NT2/D1 (cell line): ENCODE data around the gene GRB7.
A peak's percentile ranks its signal among the peaks of the same experiment; 100 is the strongest.
"Not testable (repeated sequence)": the region's sequence is repeated elsewhere in the genome, so short reads cannot be mapped to it uniquely, and the experiment has no call there.

Experiments used
- DNase-seq: peaks from one replicate; pipeline ENCODE4 v3.0.0-alpha.2; 2011; ENCODE audit warnings: low read depth, low spot score
- H3K27me3 ChIP-seq: 2 replicates; pipeline ENCODE4 v1.6.0; 2011; ENCODE audit warnings: mild to moderate bottlenecking; ENCODE audit not compliant: insufficient read length, insufficient read depth
- H3K36me3 ChIP-seq: 2 replicates; pipeline ENCODE4 v1.6.1; 2011; ENCODE audit warnings: mild to moderate bottlenecking, low read length, mixed read lengths; ENCODE audit not compliant: insufficient read depth, insufficient read length
- H3K4me1 ChIP-seq: 2 replicates; pipeline ENCODE4 v1.5.1; 2011; ENCODE audit not compliant: insufficient read depth, insufficient read length
- H3K4me3 ChIP-seq: 2 replicates; pipeline ENCODE4 v1.5.1; 2011; ENCODE audit warnings: low read depth; ENCODE audit not compliant: insufficient read length
- H3K9ac ChIP-seq: 2 replicates; pipeline ENCODE4 v1.6.0; 2011; ENCODE audit warnings: low read depth; ENCODE audit not compliant: insufficient read length
- H3K9me3 ChIP-seq: 2 replicates; pipeline ENCODE4 v1.5.1; 2011; ENCODE audit warnings: mild to moderate bottlenecking, low read length; ENCODE audit not compliant: insufficient read depth
- SUZ12 ChIP-seq: IDR thresholded peaks from 2 replicates; pipeline ENCODE4 v1.6.1; 2011; ENCODE audit not compliant: insufficient read length, insufficient read depth; ENCODE audit errors: extremely low read depth
- YY1 ChIP-seq: IDR thresholded peaks from 2 replicates; pipeline ENCODE4 v1.6.1; 2011; ENCODE audit not compliant: insufficient read length, insufficient read depth
- ZNF274 ChIP-seq: IDR thresholded peaks from 2 replicates; pipeline ENCODE4 v1.6.1; 2011; ENCODE audit warnings: mild to moderate bottlenecking, low read depth, low read length

Gene GRB7

GRCh38 chr17:39737760-39738567 is at the start of gene GRB7:
Gene GRB7, plus strand, starts transcription at chr17:39737938. Its CDS starts 4,364 bp downstream, at chr17:39742302.
- TF ChIP-seq YY1 (no peak), SUZ12 (no peak), ZNF274 (no peak)
- Histone ChIP-seq H3K9ac (peak within 1 kb of the TSS; percentile 68), H3K4me3 (peak within 1 kb of the TSS; percentile 53), H3K9me3 (no peaks in the 10 kb centered on the region), H3K36me3 (no peaks in the 10 kb centered on the region), H3K4me1 (peaks cover 20% of the 10 kb centered on the region), H3K27me3 (peaks cover 16% of the 10 kb centered on the region)
- DNase-seq, result no peak

GRCh38 chr17:39688475-39688835 is 49.3 kb upstream of the GRB7 start:
- TF ChIP-seq SUZ12, result no peak
- TF ChIP-seq YY1, result no peak
- no peak for TF ChIP-seq ZNF274
- H3K4me3 ChIP-seq, result peak overlapping the region; percentile 78
- H3K27me3 ChIP-seq, result no peaks in the 10 kb centered on the region
- H3K9ac ChIP-seq, result peak overlapping the region; percentile 78
- H3K9me3 ChIP-seq, result no peaks in the 10 kb centered on the region
- no peaks in the 10 kb centered on the region for H3K4me1 ChIP-seq
- no peak for DNase-seq
- peaks cover 15% of the 10 kb centered on the region for H3K36me3 ChIP-seq

GRCh38 chr17:39688945-39689344 is 48.8 kb upstream of the GRB7 start:
- peak overlapping the region; percentile 78 for H3K4me3 ChIP-seq
- peak overlapping the region; percentile 78 for H3K9ac ChIP-seq
- DNase-seq, result peak; percentile 83

GRCh38 chr17:39694593-39694992 is 43.1 kb upstream of the GRB7 start:
- H3K9ac ChIP-seq, result peak overlapping the region; percentile 23
- DNase-seq, result no peak

More at GRCh38 chr17:39688945-39689344, 48.8 kb upstream of the GRB7 start:
- no peaks in the 10 kb centered on the region for H3K9me3 ChIP-seq
- peaks cover 15% of the 10 kb centered on the region for H3K36me3 ChIP-seq
- no peaks in the 10 kb centered on the region for H3K4me1 ChIP-seq
- no peak for TF ChIP-seq SUZ12
- no peak for TF ChIP-seq ZNF274
- no peak for TF ChIP-seq YY1
- H3K27me3 ChIP-seq, result no peaks in the 10 kb centered on the region

GRCh38 chr17:39695089-39695474 is 42.7 kb upstream of the GRB7 start:
- TF ChIP-seq ZNF274 (no peak), SUZ12 (no peak), YY1 (no peak)
- H3K9ac ChIP-seq, result peak overlapping the region; percentile 83

More at GRCh38 chr17:39694593-39694992, 43.1 kb upstream of the GRB7 start:
- H3K4me3 ChIP-seq, result no peak overlapping the region
- TF ChIP-seq YY1, result no peak
- TF ChIP-seq SUZ12, result no peak
- no peak for TF ChIP-seq ZNF274
- H3K27me3 ChIP-seq, result no peaks in the 10 kb centered on the region
- H3K4me1 ChIP-seq, result peaks cover 24% of the 10 kb centered on the region
- no peaks in the 10 kb centered on the region for H3K9me3 ChIP-seq
- H3K36me3 ChIP-seq, result no peaks in the 10 kb centered on the region

GRCh38 chr17:39696731-39697130 is 41.0 kb upstream of the GRB7 start:
- H3K27me3 ChIP-seq, result no peaks in the 10 kb centered on the region
- no peaks in the 10 kb centered on the region for H3K9me3 ChIP-seq
- no peak overlapping the region for H3K4me3 ChIP-seq
- DNase-seq, result no peak
- H3K9ac ChIP-seq, result peak overlapping the region; percentile 4
- TF ChIP-seq YY1, result no peak
- TF ChIP-seq ZNF274, result no peak
- TF ChIP-seq SUZ12, result no peak
- peaks cover 31% of the 10 kb centered on the region for H3K4me1 ChIP-seq
- peaks cover under 1% of the 10 kb centered on the region for H3K36me3 ChIP-seq

More at GRCh38 chr17:39695089-39695474, 42.7 kb upstream of the GRB7 start:
- H3K4me3 ChIP-seq, result no peak overlapping the region
- no peaks in the 10 kb centered on the region for H3K27me3 ChIP-seq
- H3K9me3 ChIP-seq, result no peaks in the 10 kb centered on the region
- no peaks in the 10 kb centered on the region for H3K36me3 ChIP-seq
- peaks cover 24% of the 10 kb centered on the region for H3K4me1 ChIP-seq
- no peak for DNase-seq

GRCh38 chr17:39697961-39698360 is 39.8 kb upstream of the GRB7 start:
- Histone ChIP-seq H3K9ac (no peak overlapping the region), H3K36me3 (peaks cover 5% of the 10 kb centered on the region), H3K9me3 (no peaks in the 10 kb centered on the region), H3K27me3 (no peaks in the 10 kb centered on the region), H3K4me3 (no peak overlapping the region), H3K4me1 (peaks cover 35% of the 10 kb centered on the region)
- no peak for DNase-seq
- TF ChIP-seq SUZ12 (no peak), YY1 (no peak), ZNF274 (no peak)

GRCh38 chr17:39699157-39699817 is 38.5 kb upstream of the GRB7 start:
- Histone ChIP-seq H3K36me3 (peaks cover 13% of the 10 kb centered on the region), H3K4me3 (peak overlapping the region; percentile 69), H3K4me1 (peaks cover 37% of the 10 kb centered on the region), H3K9ac (peak overlapping the region; percentile 90)
- not testable (repeated sequence) for DNase-seq, H3K9me3 ChIP-seq, H3K27me3 ChIP-seq
